ENCODE measurements around the gene PKDCC. TPM values are rescaled to one million over a fixed set of nuclear protein-coding genes. Genes with fewer than 3 reads are reported as not detected.

PKDCC gene
- total and polyA plus RNA-seq, 10 of the 15 experiments (the other 5 are each of a cell fraction or from before 2014, with no cell fraction given): 0.13 to 10.2 (median 2.3) TPM

DNA sequence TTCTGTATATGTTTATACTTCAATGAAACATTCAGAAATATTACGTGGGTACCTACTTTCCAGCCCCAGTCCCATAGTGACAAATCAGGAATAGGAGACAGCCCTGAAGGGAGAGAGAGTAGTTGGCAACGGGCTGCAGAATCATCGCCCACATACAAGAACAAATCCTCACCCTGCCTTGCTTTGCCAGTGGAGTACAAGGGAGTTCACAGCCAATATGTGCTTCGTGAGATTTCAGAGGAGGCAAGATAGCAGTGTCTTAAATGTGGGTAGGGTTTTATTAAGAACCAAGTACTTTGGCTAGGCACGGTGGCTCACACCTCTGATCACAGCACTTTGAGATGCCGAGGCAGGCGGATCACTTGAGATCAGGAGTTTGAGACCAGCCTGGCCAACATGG, 40.3 kb upstream of the PKDCC start (continued):
- TF ChIP-seq USF1 (IDR thresholded peaks at IDR 0.05; ENCODE audit: borderline replicate concordance, extremely low read length, insufficient read depth, low read depth, low read length): no peak
- no peak for TF ChIP-seq CEBPB (IDR thresholded peaks at IDR 0.05; ENCODE audit: borderline replicate concordance in 1 of 2, low read depth in 2 of 2, low read length in 2 of 2)
- TF ChIP-seq CREB1 (IDR thresholded peaks at IDR 0.05; ENCODE audit: low read depth): no peak

GRCh38 chr2:42008241-42008921, 39.4 kb upstream of the PKDCC start:
- TF ChIP-seq RB1 (IDR thresholded peaks at IDR 0.05; ENCODE audit: borderline replicate concordance) (no peak), SUZ12 (IDR thresholded peaks at IDR 0.05; ENCODE audit: unreplicated experiment) (no peak), USF2 (IDR thresholded peaks at IDR 0.05; ENCODE audit: borderline replicate concordance, low read depth, low read length) (no peak), WRNIP1 (IDR thresholded peaks at IDR 0.05; ENCODE audit: borderline replicate concordance, low read depth, low read length) (no peak), MYB (IDR thresholded peaks at IDR 0.05; ENCODE audit: borderline replicate concordance, low read depth, low read length) (no peak), SMARCA5 (IDR thresholded peaks at IDR 0.05) (no peak), NR2C2 (IDR thresholded peaks at IDR 0.05; ENCODE audit: borderline replicate concordance, control insufficient read depth, insufficient read length, low read depth) (no peak), EP300 (IDR thresholded peaks at IDR 0.05; ENCODE audit: borderline replicate concordance in 1 of 2, control insufficient read depth in 1 of 2, low read depth in 2 of 2, low read length in 2 of 2) (no peak)
- Histone ChIP-seq H3K27ac (ENCODE audit: control insufficient read depth, insufficient read depth) (no peak overlapping the region), H3K4me3 (no peak overlapping the region), H4K20me1 (ENCODE audit: control insufficient read depth, insufficient read depth) (no peaks in the 10 kb centered on the region), H2AFZ (ENCODE audit: control insufficient read depth, low read depth, low read length) (no peak overlapping the region), H3K4me2 (ENCODE audit: control insufficient read depth, insufficient read depth) (no peak overlapping the region), H3K27me3 (replicated peaks in 1 of 2; ENCODE audit: control insufficient read depth in 2 of 2, insufficient read depth in 2 of 2, low read length in 1 of 2) (no peaks in the 10 kb centered on the region), H3K79me2 (ENCODE audit: control insufficient read depth, insufficient read depth, low read length) (no peaks in the 10 kb centered on the region), H3K4me1 (ENCODE audit: control insufficient read depth, insufficient read depth, low read length) (peaks cover 16% of the 10 kb centered on the region), H3K9me3 (replicated peaks; ENCODE audit: control insufficient read depth, insufficient read depth, low read length) (peaks cover 13% of the 10 kb centered on the region), H3K36me3 (ENCODE audit: control insufficient read depth in 2 of 2, insufficient read depth in 2 of 2, low read length in 1 of 2) (no peaks in the 10 kb centered on the region), H3K9ac (ENCODE audit: control insufficient read depth, insufficient read depth, low read length) (no peak overlapping the region)
- BruUV-seq (replicated peaks): no TSS peak
- POLR2A ChIA-PET: no interaction called here
- RAD21 ChIA-PET (ENCODE audit: unreplicated experiment): no interaction called here
- FAIRE-seq: no peak
- 77% methylated on average over 10 of the region's 10 CpGs for WGBS (ENCODE audit: insufficient coverage, insufficient replicate concordance, low lambda C conversion rate, missing lambda C conversion rate)
- in situ Hi-C loops (cut with MboI): no loop called here
- SMC1A ChIA-PET (ENCODE audit: uncharacterized antibody, unreplicated experiment): no interaction called here
- no peak for ATAC-seq
- no peak for DNase-seq (ENCODE audit: low read depth, low spot score)
- CTCF ChIA-PET: interaction anchor here (0.7 kb wide), 1 partner anchor 76 kb away, joined by 3 read pairs; no protein-coding TSS in a partner anchor
- intact Hi-C loops (cut with micrococcal nuclease; ENCODE audit: unreplicated experiment): no loop called here
